Measurements from ENCODE around the gene LMTK3. TPM values are rescaled to one million over a fixed set of nuclear protein-coding genes. Genes with fewer than 3 reads are reported as not detected.

The LMTK3 gene
- total RNA-seq, 1 donor from 2014 or later = 0.67 TPM

GRCh38 chr19:48444936-48445200 is 66.8 kb downstream of the LMTK3 start:
- Mint-ChIP-seq H3K36me3 (ENCODE audit: low read depth) (peaks cover 8% of the 10 kb centered on the region), H3K4me1 (ENCODE audit: low read depth) (peaks cover 23% of the 10 kb centered on the region), H3K27ac (ENCODE audit: unreplicated experiment) (peak overlapping the region; percentile 98), H3K9me3 (ENCODE audit: low read depth) (no peaks in the 10 kb centered on the region), H3K27me3 (ENCODE audit: low read depth) (no peaks in the 10 kb centered on the region), H3K4me3 (ENCODE audit: unreplicated experiment) (peak overlapping the region; percentile 86)
- no peak for TF ChIP-seq CTCF (IDR thresholded peaks at IDR 0.05)
- no peak for DNase-seq (ENCODE audit: low spot score)

DNA sequence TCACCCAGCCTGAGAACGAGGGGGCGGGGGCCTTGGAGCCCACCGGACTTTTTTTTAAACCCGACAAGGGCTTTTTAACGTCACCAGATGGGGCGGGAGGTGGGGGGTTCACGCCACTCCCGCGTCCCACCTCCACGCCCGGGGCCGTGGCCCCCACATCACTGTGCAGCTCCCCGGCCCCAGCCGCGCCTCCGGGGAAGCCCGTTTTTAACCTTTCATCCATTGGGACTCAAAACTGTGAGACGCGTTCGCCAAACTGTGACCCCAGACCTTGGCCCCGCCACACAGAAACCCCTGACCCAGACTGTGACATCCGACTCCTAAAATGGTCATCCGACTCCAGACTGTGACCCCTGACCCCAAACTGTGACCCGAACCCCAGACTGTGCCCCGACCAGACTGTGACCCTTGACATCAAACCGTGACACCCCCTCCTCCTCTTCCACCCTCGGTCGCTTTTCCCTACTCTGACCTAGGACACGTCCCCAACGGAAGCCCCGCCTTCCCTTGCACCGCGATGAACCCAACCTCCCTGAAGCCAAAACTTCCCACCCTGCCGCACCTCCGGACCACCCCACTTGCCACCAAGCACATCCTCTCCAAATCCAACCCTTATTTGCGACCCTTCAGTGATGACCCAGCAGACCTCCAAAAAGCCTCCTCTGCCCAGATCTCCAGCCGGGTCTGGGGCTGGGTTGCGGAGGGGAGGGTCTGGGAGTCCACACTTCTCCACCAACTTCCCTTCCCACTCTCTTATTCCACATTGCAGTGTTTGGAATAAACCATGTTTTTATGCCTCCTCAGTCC is 67.3 kb downstream of the LMTK3 start:
- Mint-ChIP-seq H3K4me1 (ENCODE audit: low read depth) (peaks cover 23% of the 10 kb centered on the region), H3K9me3 (ENCODE audit: low read depth) (no peaks in the 10 kb centered on the region), H3K27ac (ENCODE audit: unreplicated experiment) (peak overlapping the region; percentile 98), H3K4me3 (ENCODE audit: unreplicated experiment) (peak overlapping the region; percentile 86), H3K36me3 (ENCODE audit: low read depth) (peaks cover 7% of the 10 kb centered on the region), H3K27me3 (ENCODE audit: low read depth) (no peaks in the 10 kb centered on the region)
- no peak for TF ChIP-seq CTCF (IDR thresholded peaks at IDR 0.05)
- DNase-seq (ENCODE audit: low spot score) = no peak

- TF ChIP-seq CTCF (IDR thresholded peaks at IDR 0.05) = no peak
- H3K27ac Mint-ChIP-seq (ENCODE audit: unreplicated experiment) = no peak overlapping the region
- H3K4me1 Mint-ChIP-seq (ENCODE audit: low read depth) = peaks cover 23% of the 10 kb centered on the region
Measured at GRCh38 chr19:48443731-48444128, 67.9 kb downstream of the LMTK3 start.

DNA sequence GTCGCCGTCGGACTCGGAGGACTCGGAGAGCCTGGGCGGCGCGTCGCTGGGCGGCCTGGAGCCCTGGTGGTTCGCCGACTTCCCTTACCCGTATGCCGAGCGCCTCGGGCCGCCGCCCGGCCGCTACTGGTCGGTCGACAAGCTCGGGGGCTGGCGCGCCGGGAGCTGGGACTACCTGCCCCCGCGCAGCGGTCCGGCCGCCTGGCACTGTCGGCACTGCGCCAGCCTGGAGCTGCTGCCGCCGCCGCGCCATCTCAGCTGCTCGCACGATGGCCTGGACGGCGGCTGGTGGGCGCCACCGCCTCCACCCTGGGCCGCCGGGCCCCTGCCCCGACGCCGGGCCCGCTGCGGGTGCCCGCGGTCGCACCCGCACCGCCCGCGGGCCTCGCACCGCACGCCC is 68.4 kb downstream of the LMTK3 start:
- no peak overlapping the region for H3K27ac Mint-ChIP-seq (ENCODE audit: unreplicated experiment)
- H3K36me3 Mint-ChIP-seq (ENCODE audit: low read depth) = peaks cover under 1% of the 10 kb centered on the region
- peaks cover 23% of the 10 kb centered on the region for H3K4me1 Mint-ChIP-seq (ENCODE audit: low read depth)
- no peak for DNase-seq (ENCODE audit: low spot score)
- no peak for TF ChIP-seq CTCF (IDR thresholded peaks at IDR 0.05)
- H3K9me3 Mint-ChIP-seq (ENCODE audit: low read depth) = no peaks in the 10 kb centered on the region
- no peaks in the 10 kb centered on the region for H3K27me3 Mint-ChIP-seq (ENCODE audit: low read depth)
- H3K4me3 Mint-ChIP-seq (ENCODE audit: unreplicated experiment) = no peak overlapping the region

More at GRCh38 chr19:48443731-48444128, 67.9 kb downstream of the LMTK3 start:
- no peaks in the 10 kb centered on the region for H3K27me3 Mint-ChIP-seq (ENCODE audit: low read depth)
- DNase-seq (ENCODE audit: low spot score) = no peak
- H3K4me3 Mint-ChIP-seq (ENCODE audit: unreplicated experiment) = no peak overlapping the region
- H3K36me3 Mint-ChIP-seq (ENCODE audit: low read depth) = peaks cover 4% of the 10 kb centered on the region
- H3K9me3 Mint-ChIP-seq (ENCODE audit: low read depth) = no peaks in the 10 kb centered on the region

DNA sequence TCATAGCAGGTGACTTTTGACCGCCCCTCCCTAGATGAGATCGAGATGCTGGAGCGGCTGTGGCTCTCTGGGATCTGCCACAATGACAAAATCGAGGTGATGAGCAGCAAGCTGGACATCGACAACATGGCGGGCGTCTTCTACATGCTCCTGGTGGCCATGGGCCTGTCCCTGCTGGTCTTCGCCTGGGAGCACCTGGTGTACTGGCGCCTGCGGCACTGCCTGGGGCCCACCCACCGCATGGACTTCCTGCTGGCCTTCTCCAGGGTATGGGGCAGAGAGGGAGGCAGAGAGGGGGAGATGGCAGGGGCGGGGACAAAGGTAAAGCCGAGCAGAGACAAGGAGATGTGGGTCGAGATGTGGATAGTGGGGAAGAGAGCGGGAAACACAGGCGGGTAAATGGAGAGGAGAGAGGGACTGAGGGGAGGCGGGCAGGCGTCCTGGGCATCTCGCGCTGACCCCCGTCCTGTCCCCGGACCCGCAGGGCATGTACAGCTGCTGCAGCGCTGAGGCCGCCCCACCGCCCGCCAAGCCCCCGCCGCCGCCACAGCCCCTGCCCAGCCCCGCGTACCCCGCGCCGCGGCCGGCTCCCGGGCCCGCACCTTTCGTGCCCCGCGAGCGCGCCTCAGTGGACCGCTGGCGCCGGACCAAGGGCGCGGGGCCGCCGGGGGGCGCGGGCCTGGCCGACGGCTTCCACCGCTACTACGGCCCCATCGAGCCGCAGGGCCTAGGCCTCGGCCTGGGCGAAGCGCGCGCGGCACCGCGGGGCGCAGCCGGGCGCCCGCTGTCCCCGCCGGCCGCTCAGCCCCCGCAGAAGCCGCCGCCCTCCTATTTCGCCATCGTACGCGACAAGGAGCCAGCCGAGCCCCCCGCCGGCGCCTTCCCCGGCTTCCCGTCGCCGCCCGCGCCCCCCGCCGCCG is 69.3 kb downstream of the LMTK3 start:
- H3K4me3 Mint-ChIP-seq (ENCODE audit: unreplicated experiment) = no peak overlapping the region
- no peak for TF ChIP-seq CTCF (IDR thresholded peaks at IDR 0.05)
- no peaks in the 10 kb centered on the region for H3K27me3 Mint-ChIP-seq (ENCODE audit: low read depth)
- no peaks in the 10 kb centered on the region for H3K9me3 Mint-ChIP-seq (ENCODE audit: low read depth)
- no peak for DNase-seq (ENCODE audit: low spot score)
- peaks cover 19% of the 10 kb centered on the region for H3K4me1 Mint-ChIP-seq (ENCODE audit: low read depth)
- no peaks in the 10 kb centered on the region for H3K36me3 Mint-ChIP-seq (ENCODE audit: low read depth)
- H3K27ac Mint-ChIP-seq (ENCODE audit: unreplicated experiment) = no peak overlapping the region

All from chondrocyte (in vitro differentiated cells).